HFF-Myc (cell line): ENCODE data around the gene PTPN4.
A peak's percentile ranks its signal among the peaks of the same experiment; 100 is the strongest.

ENCODE experiments used
- DNase-seq: peaks from one replicate; pipeline ENCODE4 v3.0.0-alpha.2; 2011; ENCODE audit warnings: low read depth; ENCODE audit errors: extremely low read depth
- H3K4me3 ChIP-seq: replicated peaks from 2 replicates; pipeline ENCODE4 v1.5.1; 2011; ENCODE audit warnings: low read depth, mild to moderate bottlenecking, control low read depth, low read length
- CTCF ChIP-seq: IDR thresholded peaks from 2 replicates; pipeline ENCODE4 v1.5.1; 2012; ENCODE audit warnings: mild to moderate bottlenecking, low read depth, low read length, control low read depth; ENCODE audit errors: missing control alignments

The PTPN4 gene

DNA sequence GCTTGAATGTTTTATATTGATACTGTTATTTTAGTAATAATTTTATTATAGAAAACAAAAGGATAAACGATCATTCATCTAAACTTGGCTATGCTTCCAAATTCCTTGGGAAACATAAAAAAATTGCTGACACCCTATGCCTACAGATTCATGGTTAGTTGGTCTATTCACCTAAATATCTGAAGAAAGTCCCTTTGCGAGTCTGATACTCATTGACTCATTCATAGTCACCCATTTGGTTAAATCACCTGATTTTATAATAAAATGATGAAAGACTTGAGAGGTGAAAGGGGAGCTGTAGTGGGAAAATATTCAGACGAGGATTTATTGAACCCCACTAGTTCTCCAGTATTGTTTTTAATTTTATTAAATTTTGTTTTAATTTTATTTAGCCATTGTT, 112.0 kb downstream of the PTPN4 start:
- H3K4me3 ChIP-seq: no peak overlapping the region
- no peak for TF ChIP-seq CTCF
- no peak for DNase-seq

GRCh38 chr2:119873350-119874315, 113.9 kb downstream of the PTPN4 start:
- DNase-seq: no peak
- H3K4me3 ChIP-seq: no peak overlapping the region
- no peak for TF ChIP-seq CTCF

DNA sequence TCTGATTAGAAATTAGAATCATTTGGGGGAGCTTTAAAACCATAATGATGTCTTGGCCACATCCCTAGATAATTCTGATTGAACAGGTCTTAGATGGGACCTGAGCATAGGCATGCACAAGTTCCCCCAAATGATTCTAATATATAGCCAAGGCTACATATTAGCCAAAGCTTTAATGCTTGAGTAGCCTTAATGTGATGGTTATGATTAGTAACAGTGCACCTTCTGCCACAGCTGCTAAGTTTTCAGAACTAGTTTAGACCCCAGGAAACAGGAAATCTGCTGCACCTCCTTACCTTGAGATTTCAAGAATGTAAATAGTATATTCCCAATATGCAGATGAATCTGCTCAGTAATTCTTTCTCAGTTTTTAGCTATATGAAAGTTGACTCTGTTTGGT, 119.8 kb downstream of the PTPN4 start:
- no peak for TF ChIP-seq CTCF
- H3K4me3 ChIP-seq: no peak overlapping the region
- DNase-seq: no peak

DNA sequence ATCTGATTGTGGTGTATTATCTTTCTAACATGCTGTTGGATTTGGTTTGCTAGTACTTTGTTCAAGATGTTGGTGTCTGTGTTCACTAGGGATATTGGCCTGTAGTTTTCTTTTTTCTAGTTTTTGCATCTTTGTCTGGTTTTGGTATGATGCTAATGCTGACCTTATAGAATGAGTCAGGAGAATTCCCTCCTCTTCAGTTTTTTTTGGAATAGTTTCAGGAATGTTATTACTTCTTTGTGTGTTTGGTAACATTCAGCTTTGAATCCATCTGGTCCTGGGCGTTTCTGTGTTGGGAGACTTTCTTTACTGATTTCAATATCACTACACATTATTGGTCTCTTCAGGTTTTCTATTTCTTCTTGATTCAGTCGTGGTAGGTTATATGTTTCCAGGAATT, 129.0 kb downstream of the PTPN4 start:
- TF ChIP-seq CTCF: no peak
- peak; percentile 69 for DNase-seq
- no peak overlapping the region for H3K4me3 ChIP-seq

DNA sequence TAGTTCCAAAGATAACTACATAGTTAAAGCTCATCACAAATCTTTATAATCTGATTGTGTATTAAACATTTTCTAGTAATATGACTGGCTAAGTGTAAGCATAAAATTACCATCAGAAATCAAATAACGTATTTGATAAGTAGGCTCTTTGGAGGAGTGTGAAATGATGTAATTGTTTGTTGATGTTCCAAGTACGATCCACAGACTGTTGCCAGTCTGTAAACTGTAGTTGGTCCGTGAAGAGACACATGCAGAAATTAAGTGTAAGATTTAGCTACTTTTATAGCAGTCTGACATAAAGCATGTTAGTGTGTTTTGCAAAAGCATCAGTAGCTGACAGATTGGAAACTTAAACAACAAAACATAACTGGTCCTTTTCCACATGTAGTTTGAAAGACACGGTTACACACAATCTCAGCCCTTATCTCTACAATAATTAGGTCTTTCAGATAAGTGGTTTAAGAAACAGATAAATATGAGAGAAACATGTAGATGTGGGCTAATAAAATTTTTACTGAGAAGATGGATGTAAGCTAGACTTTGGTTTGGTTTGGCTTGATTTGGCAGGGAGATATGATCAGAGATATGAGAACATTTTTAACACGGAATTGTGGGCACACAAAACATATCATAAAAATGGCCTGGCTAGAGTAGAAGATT, 138.1 kb downstream of the PTPN4 start:
- no peak for TF ChIP-seq CTCF
- H3K4me3 ChIP-seq: no peak overlapping the region
- DNase-seq: no peak

- H3K4me3 ChIP-seq: no peak overlapping the region
- no peak for DNase-seq
- TF ChIP-seq CTCF: no peak
Observed at GRCh38 chr2:119901013-119901412, 141.3 kb downstream of the PTPN4 start.
